ENCODE measurements around the gene IL1RAPL2.

Gene IL1RAPL2

DNA sequence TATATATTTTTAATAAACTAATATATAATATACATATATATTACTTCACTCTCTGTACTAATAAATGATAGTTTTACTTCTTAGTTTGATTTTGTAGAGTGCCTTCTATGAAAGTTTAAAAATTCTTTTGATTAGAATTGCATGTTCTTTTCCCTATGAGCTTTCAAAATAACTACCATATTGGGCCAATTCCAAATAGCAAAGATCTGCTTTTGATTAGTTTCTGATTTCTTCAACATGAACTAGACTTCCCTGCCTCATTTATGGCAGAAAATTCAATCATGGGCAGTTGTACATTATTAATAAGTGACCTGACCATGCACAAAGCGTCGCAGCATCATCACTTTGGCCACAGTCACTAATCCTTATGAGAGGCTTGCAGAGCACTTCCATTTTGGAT lies 703.4 kb downstream of the IL1RAPL2 start:
- no peak for DNase-seq (ENCODE audit: low read depth)

DNA sequence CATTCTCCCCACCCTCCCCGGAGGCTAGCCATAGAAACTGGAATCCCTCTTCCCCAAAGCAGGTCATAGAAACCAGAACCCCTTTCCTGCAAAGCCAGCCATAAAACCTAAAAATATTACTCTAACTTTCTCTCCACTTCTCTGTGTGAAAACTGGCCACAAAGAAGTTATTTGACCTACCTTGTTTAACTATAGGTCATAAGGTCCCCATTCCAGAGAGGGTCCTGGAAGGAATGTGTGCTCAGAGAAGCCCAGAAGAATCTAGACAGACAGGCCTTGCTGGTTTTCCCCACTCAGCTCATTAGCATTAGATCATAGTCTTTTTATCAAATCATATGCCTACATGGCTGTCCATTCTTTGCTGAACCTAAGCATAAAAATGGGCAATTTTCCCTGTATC lies 707.3 kb downstream of the IL1RAPL2 start:
- no peak for DNase-seq (ENCODE audit: low read depth)

DNA sequence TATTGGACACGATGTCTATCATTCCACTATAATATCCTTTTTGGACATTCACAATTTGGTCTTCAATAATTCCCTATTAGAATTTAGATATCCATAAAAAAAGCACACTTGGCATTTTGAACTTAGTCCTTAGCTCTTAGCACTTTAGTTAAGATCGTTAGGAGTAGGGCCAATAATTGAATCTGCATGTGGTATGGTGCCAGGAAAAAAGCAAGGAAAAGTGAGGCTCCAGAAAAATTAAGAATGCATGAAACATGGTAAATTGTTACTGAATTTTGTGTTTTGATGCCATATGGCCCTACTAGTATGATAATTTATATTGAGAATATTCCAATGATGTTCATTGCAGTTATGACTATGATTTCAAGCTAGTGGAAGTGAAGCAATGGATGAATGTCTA lies 708.1 kb downstream of the IL1RAPL2 start:
- no peak for DNase-seq (ENCODE audit: low read depth)

DNA sequence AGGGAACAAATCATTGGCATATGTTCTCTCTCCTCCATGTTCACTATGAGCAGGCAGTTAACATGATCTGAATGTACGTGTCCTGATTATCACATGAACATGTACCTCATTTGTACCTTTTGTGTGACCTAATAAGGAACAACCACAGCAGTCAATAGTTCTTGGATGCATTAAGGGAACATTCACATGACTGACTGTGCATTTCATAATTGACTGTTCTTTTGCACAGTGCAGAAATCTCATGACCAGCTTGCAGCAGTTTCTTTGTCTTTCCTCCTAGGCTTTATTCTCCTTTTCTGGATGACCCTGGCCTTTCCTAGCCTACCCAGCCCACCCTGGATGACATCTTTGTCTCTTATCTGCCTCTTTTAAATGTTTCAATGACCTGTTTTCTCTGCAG lies 711.1 kb downstream of the IL1RAPL2 start:
- no peak for DNase-seq (ENCODE audit: low read depth)

DNA sequence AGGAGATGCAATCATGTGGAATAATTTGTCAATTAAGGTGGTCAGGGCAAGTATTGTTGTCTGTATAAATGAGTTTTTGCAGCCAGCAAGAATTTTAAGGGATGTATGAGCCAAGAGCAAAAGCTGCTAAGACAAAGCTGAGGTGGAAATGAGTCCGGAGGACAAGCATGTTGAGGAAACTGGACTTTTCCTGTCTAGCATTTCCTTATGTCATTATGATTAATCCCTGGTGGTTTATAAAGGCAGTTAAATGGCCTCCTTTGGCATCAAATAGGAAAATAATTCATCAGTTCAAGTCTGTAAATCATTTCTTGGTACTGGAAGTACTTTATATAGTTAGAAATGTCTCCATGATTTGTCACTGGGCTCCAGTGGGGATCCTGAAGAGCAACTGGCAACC lies 716.1 kb downstream of the IL1RAPL2 start:
- no peak for DNase-seq (ENCODE audit: low read depth)

DNA sequence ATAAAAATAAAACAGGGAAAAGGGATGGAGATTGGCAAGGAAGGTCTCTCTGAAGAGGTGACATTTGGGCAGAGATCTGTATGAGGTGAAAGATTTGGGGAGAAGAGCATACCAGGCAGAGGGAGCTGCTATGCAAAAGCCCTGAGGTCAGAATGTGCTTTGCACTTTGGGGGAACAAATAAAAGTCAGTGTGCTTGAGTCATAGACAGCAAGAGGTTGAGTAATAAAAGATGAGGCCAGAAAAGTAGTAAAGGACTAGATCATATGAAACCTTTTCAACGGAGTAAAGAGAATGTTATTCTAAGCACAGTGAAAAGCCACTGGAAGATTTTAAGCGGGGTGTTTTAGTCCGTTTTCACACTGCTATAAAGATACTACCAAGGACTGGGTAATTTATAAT lies 731.0 kb downstream of the IL1RAPL2 start:
- DNase-seq (ENCODE audit: low read depth): no peak

DNA sequence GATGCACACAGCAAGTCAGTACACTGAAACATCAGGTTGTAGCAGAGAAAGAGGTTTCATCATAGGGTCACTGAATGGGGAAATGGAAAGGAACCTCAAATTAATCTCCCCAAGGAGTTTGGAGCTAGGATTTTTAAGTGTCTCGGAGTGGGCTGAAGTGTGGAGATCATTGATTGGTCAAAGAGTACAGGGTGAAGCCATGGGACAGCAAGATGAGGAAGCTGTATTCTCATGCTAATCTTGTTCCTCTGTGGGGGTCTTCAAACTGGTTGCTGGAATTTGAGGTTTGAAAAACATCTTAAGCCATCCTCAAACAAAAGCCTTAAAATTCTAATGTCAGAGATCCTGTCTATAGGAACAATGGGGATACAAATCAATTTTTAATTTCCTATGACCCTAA lies 733.3 kb downstream of the IL1RAPL2 start:
- DNase-seq (ENCODE audit: low read depth): no peak

DNA sequence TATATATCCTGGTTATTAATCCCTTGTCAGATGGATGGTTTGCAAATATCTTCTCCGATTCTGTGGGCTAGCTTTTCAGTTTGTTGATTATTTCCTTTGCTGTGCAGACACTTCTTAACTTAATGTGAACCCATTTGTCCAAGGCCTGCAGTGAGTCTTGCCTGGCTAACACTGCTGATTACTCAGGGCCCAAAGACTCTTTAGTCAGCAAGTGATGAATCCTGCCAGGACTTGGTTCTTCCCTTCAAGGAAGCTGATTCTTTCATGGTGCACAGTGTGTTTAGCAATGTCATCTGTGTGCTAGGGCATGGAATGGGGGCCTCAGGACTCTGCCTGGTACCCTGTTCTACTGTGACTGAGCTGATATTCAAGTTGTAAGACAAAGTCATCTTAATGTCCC lies 736.2 kb downstream of the IL1RAPL2 start:
- no peak for DNase-seq (ENCODE audit: low read depth)

DNA sequence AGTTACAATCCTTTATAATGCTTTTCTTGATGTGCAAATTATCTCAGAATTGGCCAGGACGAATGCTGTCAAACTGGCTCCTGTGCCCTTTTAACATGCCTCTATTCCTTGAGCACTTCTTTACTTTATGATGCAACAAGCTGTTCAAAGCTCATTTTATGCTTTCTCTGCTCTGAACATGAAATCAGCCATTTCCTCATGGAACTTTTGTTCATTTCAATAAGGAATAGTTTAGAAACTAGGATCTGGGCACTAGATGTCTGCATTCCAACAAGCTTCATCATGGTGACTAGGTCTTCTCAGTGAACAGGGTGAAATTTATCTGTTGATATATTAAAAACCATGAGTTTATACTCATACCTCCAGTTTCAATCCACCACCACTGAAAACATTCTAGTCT lies 741.8 kb downstream of the IL1RAPL2 start:
- DNase-seq (ENCODE audit: low read depth): no peak

DNA sequence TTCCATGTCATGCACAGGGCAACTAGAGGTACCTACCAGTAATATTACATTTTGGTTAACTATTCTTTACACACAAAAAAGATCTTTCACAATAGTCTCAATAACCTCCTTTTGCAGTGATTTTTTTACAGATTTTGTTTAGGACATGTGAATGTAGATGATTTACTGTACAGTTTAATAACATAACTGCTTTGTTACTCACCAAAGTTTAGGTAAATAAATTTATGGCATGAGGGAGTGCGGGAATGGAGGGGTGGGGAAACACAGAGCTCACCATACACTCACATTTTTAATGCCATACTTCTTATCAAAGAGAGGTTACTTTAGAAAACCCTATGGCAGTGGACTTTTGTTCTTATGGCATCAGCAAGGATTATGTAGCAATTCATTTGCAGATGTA lies 747.6 kb downstream of the IL1RAPL2 start:
- no peak for DNase-seq (ENCODE audit: low read depth)

DNA sequence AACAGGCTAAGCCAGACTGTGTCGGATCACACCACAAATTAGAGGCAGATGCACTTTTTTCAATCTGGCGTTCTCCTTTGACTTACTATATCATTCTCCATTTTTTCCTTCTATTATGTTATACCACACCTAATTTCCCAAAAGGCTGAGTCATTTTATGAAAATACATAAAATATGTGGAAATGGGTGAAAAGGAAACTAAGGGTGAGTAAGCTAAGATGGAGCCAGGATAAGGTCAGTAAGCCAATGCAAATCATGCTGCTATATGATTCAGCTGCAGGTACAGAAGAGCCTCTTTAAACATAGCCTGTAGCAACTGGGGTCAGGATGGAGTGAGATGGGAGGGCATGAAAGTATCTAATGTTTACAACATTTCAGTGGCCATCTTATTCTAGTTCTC lies 748.5 kb downstream of the IL1RAPL2 start:
- no peak for DNase-seq (ENCODE audit: low read depth)

DNA sequence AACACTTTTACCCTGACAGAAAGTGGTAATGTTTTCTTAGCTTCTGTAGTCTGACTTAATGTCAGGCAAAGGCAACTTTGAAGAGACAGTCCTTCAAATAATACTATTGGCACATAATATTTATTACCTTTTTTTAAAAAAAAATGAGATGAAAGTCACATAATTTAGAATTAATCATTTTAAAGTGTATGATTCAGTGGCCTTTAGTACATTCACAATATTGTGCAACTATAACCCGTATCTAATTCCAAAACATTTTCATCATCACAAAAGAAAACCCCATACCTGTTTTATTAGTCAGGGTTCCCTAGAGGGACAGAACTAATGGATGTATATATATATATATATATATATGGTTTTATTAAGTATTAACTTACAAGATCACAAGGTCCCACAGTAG lies 749.2 kb downstream of the IL1RAPL2 start:
- no peak for DNase-seq (ENCODE audit: low read depth)

DNA sequence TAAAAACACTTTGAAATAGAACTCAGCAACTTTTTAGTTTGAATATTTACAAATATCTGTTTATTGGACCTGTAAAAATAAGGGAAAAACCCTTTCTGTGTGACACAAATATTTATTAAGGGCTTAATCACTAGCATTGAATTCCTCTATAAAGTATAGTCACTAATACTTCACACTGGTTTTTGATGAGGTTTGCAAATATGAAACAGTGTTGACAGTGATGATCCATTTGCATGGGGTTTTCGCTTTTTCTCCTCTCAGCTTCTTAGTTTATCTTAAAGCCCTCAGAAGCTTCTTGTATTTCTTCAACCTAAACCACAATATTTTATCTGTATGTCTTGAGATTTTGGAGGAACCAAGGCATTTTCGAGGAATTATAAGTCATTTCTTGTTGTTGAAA lies 751.1 kb downstream of the IL1RAPL2 start:
- DNase-seq (ENCODE audit: low read depth): no peak

DNA sequence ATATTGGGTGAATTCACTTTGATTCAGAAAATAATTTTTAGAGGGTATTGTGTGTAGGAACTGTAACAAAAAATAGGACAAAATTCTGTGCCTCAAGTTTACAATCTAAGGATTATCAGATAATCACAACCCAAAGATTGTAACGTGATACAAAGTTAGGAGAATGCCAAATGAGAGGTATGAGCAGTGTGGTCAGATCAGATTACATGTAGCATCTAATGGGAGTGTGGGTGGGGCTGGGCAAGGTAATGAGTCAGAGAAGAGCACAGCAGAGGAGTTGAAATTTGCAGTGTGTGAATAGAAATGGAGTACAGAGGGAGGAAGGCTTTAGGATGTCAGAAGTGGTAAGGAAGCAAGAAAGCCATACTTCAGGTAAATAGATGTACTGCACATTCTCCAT lies 757.9 kb downstream of the IL1RAPL2 start:
- DNase-seq (ENCODE audit: low read depth): no peak

DNA sequence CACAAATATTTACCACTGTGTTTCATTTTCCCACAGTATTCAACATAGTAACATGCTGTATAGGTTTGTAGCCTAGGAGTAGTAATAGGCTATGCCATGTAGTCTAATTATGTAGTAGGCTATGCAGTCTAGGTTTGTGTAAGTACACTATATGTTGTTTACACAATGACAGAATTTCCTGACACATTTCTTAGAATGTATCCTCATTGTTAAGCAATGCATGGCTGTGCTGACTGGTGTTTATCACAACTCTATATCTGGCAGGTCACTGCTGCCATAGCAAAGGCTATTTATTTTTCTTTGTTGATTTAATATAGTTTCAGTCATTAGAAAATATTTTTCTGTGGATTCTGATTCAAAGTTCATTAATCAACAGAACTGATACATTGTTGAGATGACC lies 762.8 kb downstream of the IL1RAPL2 start:
- no peak for DNase-seq (ENCODE audit: low read depth)

DNA sequence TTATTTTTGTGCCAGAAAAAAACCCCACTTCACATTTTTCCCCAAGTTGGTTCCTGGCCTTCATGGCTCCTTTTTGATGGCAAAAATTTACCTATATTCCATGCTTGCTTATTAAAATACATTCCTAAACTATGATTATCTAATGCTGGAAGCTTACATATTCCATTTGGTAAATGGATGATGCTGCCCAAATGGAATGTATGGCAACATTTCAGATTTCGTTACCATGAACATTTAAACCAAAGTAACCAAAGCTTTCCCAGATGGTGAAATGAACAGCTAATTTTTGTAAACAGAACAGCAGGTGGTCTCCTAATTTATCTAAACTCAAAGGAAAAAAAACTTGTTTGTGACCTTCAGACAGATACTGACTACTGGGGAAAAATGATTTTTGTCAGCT lies 765.2 kb downstream of the IL1RAPL2 start:
- peak; percentile 1 for DNase-seq (ENCODE audit: low read depth)

DNA sequence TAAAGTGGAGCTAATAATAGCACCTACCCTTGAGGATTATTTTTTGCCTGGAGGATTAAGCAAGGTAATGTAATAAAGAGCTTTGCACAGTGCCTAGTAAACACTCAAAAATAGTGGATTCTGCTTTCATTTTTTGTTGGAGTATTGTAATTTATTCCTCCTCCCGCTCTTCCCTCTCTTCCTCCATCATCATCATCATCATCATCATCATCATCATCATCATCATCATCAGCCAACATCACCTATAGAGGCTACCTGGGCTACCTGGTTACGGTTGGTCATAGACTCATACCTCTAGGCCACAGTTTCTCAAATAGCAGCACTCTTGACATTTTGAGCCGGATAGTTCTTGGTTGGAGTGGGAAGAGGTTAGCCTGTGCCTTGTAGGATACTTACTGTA lies 781.4 kb downstream of the IL1RAPL2 start:
- DNase-seq (ENCODE audit: low read depth): no peak

DNA sequence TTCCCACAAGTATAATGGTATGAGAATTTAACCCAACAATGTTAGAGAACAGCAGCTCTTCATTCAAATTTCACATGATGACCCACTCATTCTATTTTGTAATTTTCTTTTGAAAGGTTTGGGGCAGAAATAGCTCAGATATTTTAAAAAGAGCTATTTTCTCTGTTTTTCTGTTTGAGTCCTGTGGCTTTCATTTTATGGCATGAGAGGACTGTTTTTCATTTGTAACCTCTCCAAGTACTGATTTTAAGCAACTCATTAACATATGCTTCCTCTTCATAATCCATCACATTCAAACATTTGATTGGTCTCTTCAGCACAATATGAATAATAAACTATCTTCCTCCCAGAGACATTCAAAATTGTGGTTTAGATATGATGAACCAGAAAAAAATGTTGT lies 783.5 kb downstream of the IL1RAPL2 start:
- no peak for DNase-seq (ENCODE audit: low read depth)

DNA sequence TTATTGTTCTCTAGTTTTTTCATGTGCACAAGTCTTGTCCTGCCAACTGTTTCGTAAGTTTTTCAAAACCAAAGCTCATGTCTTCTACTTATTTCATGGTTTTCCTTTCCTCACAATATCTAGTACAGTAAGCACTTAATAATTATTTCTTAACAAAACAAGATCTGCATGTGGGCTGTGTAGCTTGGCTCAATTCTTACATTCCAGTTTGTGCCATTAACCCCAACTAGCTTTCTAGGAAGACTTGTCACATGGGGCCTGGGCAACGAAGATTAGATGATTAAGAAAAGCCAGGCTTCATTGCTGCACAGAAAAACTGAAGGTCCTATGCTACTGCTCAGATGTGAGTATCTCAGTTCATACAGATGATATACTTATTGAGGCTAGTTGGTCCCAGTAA lies 809.8 kb downstream of the IL1RAPL2 start:
- DNase-seq (ENCODE audit: low read depth): peak; percentile 24

DNA sequence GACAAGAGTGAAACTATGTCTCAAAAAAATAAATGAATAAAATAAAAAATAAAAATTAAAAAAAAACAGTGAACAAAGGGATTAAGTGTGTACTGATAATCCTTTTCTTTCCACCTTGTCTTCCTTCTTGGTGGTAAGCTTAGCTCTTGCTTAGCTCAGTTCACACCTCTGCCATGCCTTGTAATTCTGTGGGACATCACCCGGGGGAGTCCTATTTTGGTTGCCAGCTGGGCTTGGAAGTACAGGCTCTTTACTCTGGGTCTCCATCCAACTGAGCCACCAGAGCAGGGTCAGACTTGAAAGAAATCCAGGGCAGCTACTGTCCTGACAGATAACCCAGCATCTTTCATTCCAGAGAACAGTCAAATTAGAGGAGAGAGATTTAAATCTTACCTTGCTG lies 858.7 kb downstream of the IL1RAPL2 start:
- DNase-seq (ENCODE audit: low read depth): no peak

DNA sequence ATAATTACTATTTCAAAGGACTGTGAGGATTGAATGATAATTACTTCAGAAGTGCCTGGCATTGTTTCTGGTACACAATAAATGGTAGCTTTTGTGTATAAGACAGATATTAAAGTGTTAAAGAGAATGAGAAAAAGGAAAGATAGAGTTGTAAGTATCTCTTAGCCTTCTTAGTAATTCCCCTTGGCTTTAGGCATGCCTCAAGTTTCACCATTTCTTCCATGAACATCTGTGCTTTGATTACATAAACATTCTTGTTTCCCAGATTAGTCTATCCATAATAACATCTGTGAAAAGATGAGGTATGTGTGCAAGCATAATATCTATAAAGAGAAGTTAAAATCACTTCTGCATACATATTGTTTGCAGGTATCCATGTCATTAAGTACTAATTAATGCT lies 885.4 kb downstream of the IL1RAPL2 start:
- no peak for DNase-seq (ENCODE audit: low read depth)

DNA sequence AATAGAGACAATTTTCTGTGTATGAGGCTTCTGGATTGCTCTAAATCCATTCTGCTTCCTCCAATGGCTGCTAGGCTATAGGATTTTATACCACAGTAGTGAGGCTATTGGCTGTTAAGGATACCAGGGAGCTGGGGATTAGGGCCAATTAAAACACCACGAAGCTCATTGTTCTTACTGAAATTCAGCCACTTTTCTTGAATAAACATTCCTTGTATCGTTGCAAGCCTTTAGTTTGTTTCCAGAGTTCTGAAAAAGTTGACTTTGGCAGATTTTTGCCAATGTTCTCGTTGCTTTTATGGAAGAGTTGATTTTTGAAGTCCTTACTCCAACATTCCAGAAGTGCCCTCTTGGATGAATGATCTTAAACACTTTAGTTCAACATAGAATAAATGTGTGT lies 892.8 kb downstream of the IL1RAPL2 start:
- no peak for DNase-seq (ENCODE audit: low read depth)

DNA sequence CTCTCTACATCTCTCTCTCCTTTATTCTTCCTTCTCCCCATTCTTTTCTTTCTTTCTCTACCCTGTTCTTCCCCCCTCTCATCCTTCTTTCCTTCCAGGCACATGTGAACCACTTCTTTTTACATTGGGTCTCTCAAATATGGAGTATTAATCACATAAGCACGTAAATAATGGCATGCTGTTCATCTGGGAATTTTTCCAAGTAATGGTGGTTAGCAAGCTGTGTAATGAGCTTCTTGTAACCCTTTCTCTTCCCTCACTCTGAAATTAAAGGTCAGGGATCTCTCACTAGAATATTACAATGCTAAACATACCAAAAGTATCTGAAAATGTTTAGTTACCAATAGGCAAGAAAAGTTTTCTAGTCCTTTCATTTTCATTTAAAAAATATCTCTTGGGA lies 894.4 kb downstream of the IL1RAPL2 start:
- no peak for DNase-seq (ENCODE audit: low read depth)

DNA sequence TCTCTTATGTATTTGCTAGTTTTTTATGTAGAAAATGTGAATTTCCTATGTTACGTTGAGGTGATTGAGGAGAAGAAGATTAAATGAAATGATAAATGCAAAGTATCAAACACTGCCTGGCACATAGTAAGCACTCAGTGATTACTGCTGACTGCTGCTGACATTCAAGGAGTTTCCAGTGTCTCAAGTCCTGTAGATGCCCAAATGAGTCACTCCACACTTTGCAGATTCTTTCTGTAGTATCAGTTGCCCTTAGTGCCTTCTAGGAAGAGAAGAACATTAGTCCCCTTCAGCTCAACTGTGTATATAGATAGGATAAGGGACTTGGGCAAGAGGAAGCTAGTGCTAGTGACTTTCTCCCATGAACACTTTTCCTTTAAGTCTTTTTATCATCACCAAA lies 895.0 kb downstream of the IL1RAPL2 start:
- DNase-seq (ENCODE audit: low read depth): no peak

DNA sequence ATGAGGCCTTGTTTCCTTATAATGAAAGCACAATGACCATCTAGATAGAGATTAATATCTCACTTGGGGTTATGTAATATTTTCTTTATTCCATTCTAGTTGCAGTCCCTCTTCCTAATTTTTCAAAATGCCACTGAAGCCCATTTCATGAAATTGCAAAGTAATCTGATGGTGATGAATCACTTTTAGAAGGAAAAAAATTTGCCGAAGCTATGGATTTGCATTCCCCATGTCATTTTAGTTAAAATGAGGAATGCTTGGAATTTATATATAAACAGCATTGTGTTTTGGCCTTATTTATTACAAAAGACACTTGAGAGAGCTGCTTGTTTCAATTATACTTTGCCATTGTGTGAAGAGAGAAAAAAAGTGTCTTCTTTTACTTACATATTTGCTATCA lies 896.2 kb downstream of the IL1RAPL2 start:
- DNase-seq (ENCODE audit: low read depth): no peak

All from fibroblast of gingiva (primary cell).